Activated CD4-positive, alpha-beta memory T cell treated with anti-CD3 and anti-CD28 coated beads, Interleukin-2, amount 10 ng/mL, durations not matched to agents 7 days and 5 days (primary cell): ENCODE data around the gene ASB12. TPM values are rescaled to one million over a fixed set of nuclear protein-coding genes. Genes with fewer than 3 reads are reported as not detected.
"Not testable (repeated sequence)": the region's sequence is repeated elsewhere in the genome, so short reads cannot be mapped to it uniquely, and the experiment has no call there.

ENCODE experiments used
- CTCF ChIA-PET: fragments of 350-600 bp; sonication (Branson Sonifier 250); formaldehyde crosslinking; loops from one replicate; lab custom pipeline; 2021; ENCODE audit warnings: antibody characterized with exemption, inconsistent platforms; lab: Charles Lee
- POLR2A ChIA-PET: fragments of 350-600 bp; sonication (Branson Sonifier 250); formaldehyde crosslinking; loops from one replicate; lab custom pipeline; 2021; ENCODE audit warnings: antibody characterized with exemption; lab: Charles Lee
- DNase-seq: peaks from one replicate; pipeline ENCODE4 v3.0.0-alpha.2; 2020
- H3K27ac Mint-ChIP-seq: one replicate; pipeline ENCODE4 v1.8.0; 2021; ENCODE audit warnings: mild to moderate bottlenecking, mixed read lengths
- H3K27me3 Mint-ChIP-seq: one replicate; pipeline ENCODE4 v1.8.0; 2021; ENCODE audit warnings: mixed read lengths
- H3K36me3 Mint-ChIP-seq: one replicate; pipeline ENCODE4 v1.8.0; 2021; ENCODE audit warnings: low read depth, mixed read lengths
- H3K4me1 Mint-ChIP-seq: one replicate; pipeline ENCODE4 v1.8.0; 2021; ENCODE audit warnings: mixed read lengths
- H3K4me3 Mint-ChIP-seq: one replicate; pipeline ENCODE4 v1.8.0; 2021; ENCODE audit warnings: mild to moderate bottlenecking, mixed read lengths
- H3K9me3 Mint-ChIP-seq: one replicate; pipeline ENCODE4 v1.8.0; 2021; ENCODE audit warnings: mixed read lengths
- total RNA-seq, 2 experiments: library from RNA; stranded (reverse); gene quantifications; one replicate each; pipeline ENCODE4 v1.2.3, GENCODE V29; 2021

ASB12 gene
- total RNA-seq: under 1 TPM in 1 of 2 experiments, not detected in 1; 0.38 TPM

GRCh38 chrX:64230123-64230970 is at the start of gene ASB12:
Gene ASB12, minus strand, starts transcription at chrX:64230607. Its CDS starts 4,957 bp downstream, at chrX:64225650.
- no peak within 1 kb of the TSS for H3K27ac Mint-ChIP-seq
- peaks cover 1% of the 10 kb centered on the region for H3K9me3 Mint-ChIP-seq
- POLR2A ChIA-PET: no interaction called here
- H3K4me1 Mint-ChIP-seq: no peaks in the 10 kb centered on the region
- DNase-seq: no peak
- H3K36me3 Mint-ChIP-seq: no peaks in the 10 kb centered on the region
- no peak within 1 kb of the TSS for H3K4me3 Mint-ChIP-seq
- H3K27me3 Mint-ChIP-seq: no peaks in the 10 kb centered on the region
- CTCF ChIA-PET: no interaction called here

GRCh38 chrX:64265265-64265664 is 34.9 kb upstream of the ASB12 start:
- CTCF ChIA-PET: no interaction called here
- Mint-ChIP-seq H3K9me3 (no peaks in the 10 kb centered on the region), H3K27me3 (no peaks in the 10 kb centered on the region), H3K36me3 (no peaks in the 10 kb centered on the region), H3K27ac (no peak overlapping the region), H3K4me1 (no peaks in the 10 kb centered on the region), H3K4me3 (no peak overlapping the region)
- no peak for DNase-seq
- POLR2A ChIA-PET: no interaction called here

GRCh38 chrX:64229154-64229553 is 1.3 kb downstream of the ASB12 start:
- POLR2A ChIA-PET: no interaction called here
- H3K4me3 Mint-ChIP-seq: no peak overlapping the region
- no peak overlapping the region for H3K27ac Mint-ChIP-seq
- H3K36me3 Mint-ChIP-seq: no peaks in the 10 kb centered on the region
- H3K27me3 Mint-ChIP-seq: no peaks in the 10 kb centered on the region
- no peak for DNase-seq
- H3K4me1 Mint-ChIP-seq: no peaks in the 10 kb centered on the region
- CTCF ChIA-PET: no interaction called here
- H3K9me3 Mint-ChIP-seq: peaks cover 1% of the 10 kb centered on the region

- Mint-ChIP-seq H3K4me3 (no peak overlapping the region), H3K4me1 (peaks cover 9% of the 10 kb centered on the region), H3K27me3 (no peaks in the 10 kb centered on the region), H3K9me3 (peaks cover 4% of the 10 kb centered on the region), H3K36me3 (no peaks in the 10 kb centered on the region), H3K27ac (no peak overlapping the region)
- POLR2A ChIA-PET: no interaction called here
- CTCF ChIA-PET: no interaction called here
- no peak for DNase-seq
Measured at GRCh38 chrX:64218023-64218422, 12.4 kb downstream of the ASB12 start.

- H3K27me3 Mint-ChIP-seq, H3K36me3 Mint-ChIP-seq, POLR2A ChIA-PET, DNase-seq, H3K4me1 Mint-ChIP-seq, H3K4me3 Mint-ChIP-seq, H3K27ac Mint-ChIP-seq, CTCF ChIA-PET, H3K9me3 Mint-ChIP-seq: not testable (repeated sequence)
Measured at GRCh38 chrX:64213989-64214388, 16.4 kb downstream of the ASB12 start.

GRCh38 chrX:64206556-64207162 is 23.7 kb downstream of the ASB12 start:
- ChIA-PET CTCF (no interaction called here), POLR2A (interaction anchor here (1.4 kb wide), 1 partner anchor 831 kb away, joined by 3 read pairs; no protein-coding TSS in a partner anchor)
- peaks cover 2% of the 10 kb centered on the region for H3K4me1 Mint-ChIP-seq
- no peak for DNase-seq
- H3K4me3 Mint-ChIP-seq: peak overlapping the region; percentile 81
- no peaks in the 10 kb centered on the region for H3K36me3 Mint-ChIP-seq
- no peaks in the 10 kb centered on the region for H3K27me3 Mint-ChIP-seq
- H3K9me3 Mint-ChIP-seq: no peaks in the 10 kb centered on the region
- peak overlapping the region; percentile 80 for H3K27ac Mint-ChIP-seq

GRCh38 chrX:64205735-64206501 is 24.5 kb downstream of the ASB12 start:
- peak; percentile 90 for DNase-seq

GRCh38 chrX:64205441-64205734 is 25.0 kb downstream of the ASB12 start, which contains the start of gene AMER1:
Gene AMER1, minus strand, starts transcription at chrX:64205708. Its CDS starts 12,422 bp downstream, at chrX:64193286.
- no peak for DNase-seq
- H3K27ac Mint-ChIP-seq: peak within 1 kb of the TSS; percentile 80
- POLR2A ChIA-PET: interaction anchor here (1.1 to 1.5 kb wide), 3 partner anchors 10 to 832 kb away, joined by 3 to 5 read pairs (median 3); partner anchors contain the start of gene MTMR8
- no peaks in the 10 kb centered on the region for H3K36me3 Mint-ChIP-seq
- CTCF ChIA-PET: no interaction called here
- no peaks in the 10 kb centered on the region for H3K27me3 Mint-ChIP-seq
- H3K4me1 Mint-ChIP-seq: peaks cover 2% of the 10 kb centered on the region
- H3K4me3 Mint-ChIP-seq: peak within 1 kb of the TSS; percentile 81
- no peaks in the 10 kb centered on the region for H3K9me3 Mint-ChIP-seq

More at GRCh38 chrX:64205735-64206501, 24.5 kb downstream of the ASB12 start:
- POLR2A ChIA-PET: interaction anchor here (1.1 to 1.5 kb wide), 3 partner anchors 10 to 831 kb away, joined by 3 to 5 read pairs (median 3); partner anchors contain the start of gene MTMR8
- Mint-ChIP-seq H3K9me3 (no peaks in the 10 kb centered on the region), H3K27ac (peak overlapping the region; percentile 80), H3K36me3 (no peaks in the 10 kb centered on the region), H3K4me3 (peak overlapping the region; percentile 81), H3K4me1 (peaks cover 2% of the 10 kb centered on the region), H3K27me3 (no peaks in the 10 kb centered on the region)
- CTCF ChIA-PET: no interaction called here

- H3K36me3 Mint-ChIP-seq: no peaks in the 10 kb centered on the region
- H3K4me3 Mint-ChIP-seq: peak overlapping the region; percentile 81
- ChIA-PET POLR2A (interaction anchor here (1.1 to 1.5 kb wide), 3 partner anchors 11 to 832 kb away, joined by 3 to 5 read pairs (median 3); partner anchors contain the start of gene MTMR8), CTCF (no interaction called here)
- peaks cover 2% of the 10 kb centered on the region for H3K4me1 Mint-ChIP-seq
- no peak overlapping the region for H3K27ac Mint-ChIP-seq
- H3K27me3 Mint-ChIP-seq: no peaks in the 10 kb centered on the region
- DNase-seq: peak; percentile 23
- no peaks in the 10 kb centered on the region for H3K9me3 Mint-ChIP-seq
Measured at GRCh38 chrX:64204701-64205440, 25.5 kb downstream of the ASB12 start.

- CTCF ChIA-PET: no interaction called here
- Mint-ChIP-seq H3K9me3 (no peaks in the 10 kb centered on the region), H3K4me3 (peak overlapping the region; percentile 65), H3K27ac (no peak overlapping the region), H3K36me3 (no peaks in the 10 kb centered on the region), H3K27me3 (no peaks in the 10 kb centered on the region), H3K4me1 (peaks cover 2% of the 10 kb centered on the region)
- POLR2A ChIA-PET: interaction anchor here (1.5 kb wide), 1 partner anchor 191 kb away, joined by 5 read pairs; the partner anchor contains the start of gene MTMR8
- no peak for DNase-seq
Measured at GRCh38 chrX:64204252-64204651, 26.2 kb downstream of the ASB12 start.

- Mint-ChIP-seq H3K36me3 (no peaks in the 10 kb centered on the region), H3K4me1 (peaks cover 2% of the 10 kb centered on the region), H3K4me3 (no peak overlapping the region), H3K9me3 (no peaks in the 10 kb centered on the region), H3K27ac (no peak overlapping the region), H3K27me3 (no peaks in the 10 kb centered on the region)
- no peak for DNase-seq
- ChIA-PET POLR2A (no interaction called here), CTCF (no interaction called here)
Measured at GRCh38 chrX:64202808-64203325, 27.5 kb downstream of the ASB12 start.

- H3K4me1 Mint-ChIP-seq: no peaks in the 10 kb centered on the region
- ChIA-PET POLR2A (no interaction called here), CTCF (no interaction called here)
- peaks cover 2% of the 10 kb centered on the region for H3K36me3 Mint-ChIP-seq
- no peak overlapping the region for H3K27ac Mint-ChIP-seq
- H3K27me3 Mint-ChIP-seq: no peaks in the 10 kb centered on the region
- no peaks in the 10 kb centered on the region for H3K9me3 Mint-ChIP-seq
- DNase-seq: no peak
- H3K4me3 Mint-ChIP-seq: no peak overlapping the region
Measured at GRCh38 chrX:64198036-64198435, 32.4 kb downstream of the ASB12 start.
